ENCODE measurements around the gene RRAD.

- TF ChIP-seq YY1 (IDR thresholded peaks at IDR 0.05; ENCODE audit: insufficient read depth, insufficient read length) (no peak), ZNF274 (IDR thresholded peaks at IDR 0.05; ENCODE audit: low read depth, low read length) (no peak), SUZ12 (IDR thresholded peaks at IDR 0.05; ENCODE audit: extremely low read depth, insufficient read depth, insufficient read length) (no peak)
Measured at GRCh38 chr16:66904428-66904845, 20.9 kb downstream of the RRAD start.
